Panc1 (cell line): ENCODE results near the gene JPT2.

Experiments
- SIN3A ChIP-seq: IDR thresholded peaks from 2 replicates; pipeline ENCODE4 v1.6.1; 2012; ENCODE audit warnings: low read depth, mild to moderate bottlenecking, low read length, moderate library complexity, borderline replicate concordance; ENCODE audit not compliant: insufficient read depth
- TCF7L2 ChIP-seq: IDR thresholded peaks from 2 replicates; pipeline ENCODE4 v1.6.1; 2011; ENCODE audit warnings: mild to moderate bottlenecking, low read depth, low read length, inconsistent platforms
- TF ChIP-seq, protein P1 (sequence below): fragments of 450-650 bp; IDR thresholded peaks from 2 replicates; pipeline ENCODE4 v1.5.1; 2017; ENCODE audit warnings: mild to moderate bottlenecking

DNA sequence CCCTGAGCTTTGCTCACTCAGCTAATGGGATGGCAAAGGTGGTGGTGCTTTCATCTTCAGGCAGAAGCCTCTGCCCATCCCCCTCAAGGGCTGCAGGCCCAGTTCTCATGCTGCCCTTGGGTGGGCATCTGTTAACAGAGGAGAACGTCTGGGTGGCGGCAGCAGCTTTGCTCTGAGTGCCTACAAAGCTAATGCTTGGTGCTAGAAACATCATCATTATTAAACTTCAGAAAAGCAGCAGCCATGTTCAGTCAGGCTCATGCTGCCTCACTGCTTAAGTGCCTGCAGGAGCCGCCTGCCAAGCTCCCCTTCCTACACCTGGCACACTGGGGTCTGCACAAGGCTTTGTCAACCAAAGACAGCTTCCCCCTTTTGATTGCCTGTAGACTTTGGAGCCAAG lies 22.2 kb downstream of the JPT2 start:
- TF ChIP-seq, protein P1, sequence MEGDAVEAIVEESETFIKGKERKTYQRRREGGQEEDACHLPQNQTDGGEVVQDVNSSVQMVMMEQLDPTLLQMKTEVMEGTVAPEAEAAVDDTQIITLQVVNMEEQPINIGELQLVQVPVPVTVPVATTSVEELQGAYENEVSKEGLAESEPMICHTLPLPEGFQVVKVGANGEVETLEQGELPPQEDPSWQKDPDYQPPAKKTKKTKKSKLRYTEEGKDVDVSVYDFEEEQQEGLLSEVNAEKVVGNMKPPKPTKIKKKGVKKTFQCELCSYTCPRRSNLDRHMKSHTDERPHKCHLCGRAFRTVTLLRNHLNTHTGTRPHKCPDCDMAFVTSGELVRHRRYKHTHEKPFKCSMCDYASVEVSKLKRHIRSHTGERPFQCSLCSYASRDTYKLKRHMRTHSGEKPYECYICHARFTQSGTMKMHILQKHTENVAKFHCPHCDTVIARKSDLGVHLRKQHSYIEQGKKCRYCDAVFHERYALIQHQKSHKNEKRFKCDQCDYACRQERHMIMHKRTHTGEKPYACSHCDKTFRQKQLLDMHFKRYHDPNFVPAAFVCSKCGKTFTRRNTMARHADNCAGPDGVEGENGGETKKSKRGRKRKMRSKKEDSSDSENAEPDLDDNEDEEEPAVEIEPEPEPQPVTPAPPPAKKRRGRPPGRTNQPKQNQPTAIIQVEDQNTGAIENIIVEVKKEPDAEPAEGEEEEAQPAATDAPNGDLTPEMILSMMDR, result no peak
- TF ChIP-seq SIN3A (no peak), TCF7L2 (no peak)
